ENCODE results near the gene KISS1. TPM values are rescaled to one million over a fixed set of nuclear protein-coding genes. Genes with fewer than 3 reads are reported as not detected.

KISS1 gene, protein sequence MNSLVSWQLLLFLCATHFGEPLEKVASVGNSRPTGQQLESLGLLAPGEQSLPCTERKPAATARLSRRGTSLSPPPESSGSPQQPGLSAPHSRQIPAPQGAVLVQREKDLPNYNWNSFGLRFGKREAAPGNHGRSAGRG
- not detected for polyA plus RNA-seq (2012; ENCODE audit: insufficient read length, low read depth)

GRCh38 chr1:204196068-204196795 is at the start of gene KISS1:
Gene KISS1, minus strand, starts transcription at chr1:204196491. Its CDS starts 3,615 bp downstream, at chr1:204192876.
- no peak for TF ChIP-seq FOXP2 (optimal IDR thresholded peaks at IDR 0.05; ENCODE audit: borderline replicate concordance, extremely low read depth, extremely low read length, insufficient read depth)
- TF ChIP-seq, protein P1, sequence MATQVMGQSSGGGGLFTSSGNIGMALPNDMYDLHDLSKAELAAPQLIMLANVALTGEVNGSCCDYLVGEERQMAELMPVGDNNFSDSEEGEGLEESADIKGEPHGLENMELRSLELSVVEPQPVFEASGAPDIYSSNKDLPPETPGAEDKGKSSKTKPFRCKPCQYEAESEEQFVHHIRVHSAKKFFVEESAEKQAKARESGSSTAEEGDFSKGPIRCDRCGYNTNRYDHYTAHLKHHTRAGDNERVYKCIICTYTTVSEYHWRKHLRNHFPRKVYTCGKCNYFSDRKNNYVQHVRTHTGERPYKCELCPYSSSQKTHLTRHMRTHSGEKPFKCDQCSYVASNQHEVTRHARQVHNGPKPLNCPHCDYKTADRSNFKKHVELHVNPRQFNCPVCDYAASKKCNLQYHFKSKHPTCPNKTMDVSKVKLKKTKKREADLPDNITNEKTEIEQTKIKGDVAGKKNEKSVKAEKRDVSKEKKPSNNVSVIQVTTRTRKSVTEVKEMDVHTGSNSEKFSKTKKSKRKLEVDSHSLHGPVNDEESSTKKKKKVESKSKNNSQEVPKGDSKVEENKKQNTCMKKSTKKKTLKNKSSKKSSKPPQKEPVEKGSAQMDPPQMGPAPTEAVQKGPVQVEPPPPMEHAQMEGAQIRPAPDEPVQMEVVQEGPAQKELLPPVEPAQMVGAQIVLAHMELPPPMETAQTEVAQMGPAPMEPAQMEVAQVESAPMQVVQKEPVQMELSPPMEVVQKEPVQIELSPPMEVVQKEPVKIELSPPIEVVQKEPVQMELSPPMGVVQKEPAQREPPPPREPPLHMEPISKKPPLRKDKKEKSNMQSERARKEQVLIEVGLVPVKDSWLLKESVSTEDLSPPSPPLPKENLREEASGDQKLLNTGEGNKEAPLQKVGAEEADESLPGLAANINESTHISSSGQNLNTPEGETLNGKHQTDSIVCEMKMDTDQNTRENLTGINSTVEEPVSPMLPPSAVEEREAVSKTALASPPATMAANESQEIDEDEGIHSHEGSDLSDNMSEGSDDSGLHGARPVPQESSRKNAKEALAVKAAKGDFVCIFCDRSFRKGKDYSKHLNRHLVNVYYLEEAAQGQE (IDR thresholded peaks at IDR 0.05; ENCODE audit: insufficient read depth in 1 of 2, low read depth in 2 of 2, low read length in 2 of 2) = no peak
- TF ChIP-seq POLR2AphosphoS5 (IDR thresholded peaks at IDR 0.05; ENCODE audit: low read depth, low read length) = no peak
- no peak for TF ChIP-seq TAF1 (IDR thresholded peaks at IDR 0.05; ENCODE audit: borderline replicate concordance, insufficient read depth, low read length)
- no peak for TF ChIP-seq SIN3A (IDR thresholded peaks at IDR 0.05; ENCODE audit: borderline replicate concordance, insufficient read depth, low read length)

DNA sequence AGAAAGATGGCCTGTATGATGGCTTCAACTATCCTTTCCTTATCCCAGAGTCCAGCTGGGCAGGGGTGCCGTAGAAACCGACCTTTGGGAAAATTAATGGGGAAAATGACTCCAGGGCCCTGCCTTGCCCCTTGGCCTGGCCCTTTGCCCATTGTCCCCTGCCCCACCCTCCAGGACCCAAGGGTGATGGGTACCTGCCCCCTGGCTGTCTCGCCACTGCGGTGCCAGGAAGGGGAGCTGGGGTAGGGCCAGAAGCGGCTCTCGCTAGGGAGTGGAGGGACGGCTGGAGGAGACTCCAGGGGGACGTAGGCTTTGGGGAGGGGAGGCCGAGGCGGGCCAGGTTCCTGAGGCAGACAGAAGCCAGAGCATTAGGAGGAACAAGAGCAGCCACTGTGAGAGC is 46.6 kb upstream of the KISS1 start:
- no peak for TF ChIP-seq FOXP2 (optimal IDR thresholded peaks at IDR 0.05; ENCODE audit: borderline replicate concordance, extremely low read depth, extremely low read length, insufficient read depth)
- no peak for TF ChIP-seq SIN3A (IDR thresholded peaks at IDR 0.05; ENCODE audit: borderline replicate concordance, insufficient read depth, low read length)
- TF ChIP-seq TAF1 (IDR thresholded peaks at IDR 0.05; ENCODE audit: borderline replicate concordance, insufficient read depth, low read length) = no peak
- TF ChIP-seq, protein P1 (IDR thresholded peaks at IDR 0.05; ENCODE audit: insufficient read depth in 1 of 2, low read depth in 2 of 2, low read length in 2 of 2) = no peak
- no peak for TF ChIP-seq POLR2AphosphoS5 (IDR thresholded peaks at IDR 0.05; ENCODE audit: low read depth, low read length)

DNA sequence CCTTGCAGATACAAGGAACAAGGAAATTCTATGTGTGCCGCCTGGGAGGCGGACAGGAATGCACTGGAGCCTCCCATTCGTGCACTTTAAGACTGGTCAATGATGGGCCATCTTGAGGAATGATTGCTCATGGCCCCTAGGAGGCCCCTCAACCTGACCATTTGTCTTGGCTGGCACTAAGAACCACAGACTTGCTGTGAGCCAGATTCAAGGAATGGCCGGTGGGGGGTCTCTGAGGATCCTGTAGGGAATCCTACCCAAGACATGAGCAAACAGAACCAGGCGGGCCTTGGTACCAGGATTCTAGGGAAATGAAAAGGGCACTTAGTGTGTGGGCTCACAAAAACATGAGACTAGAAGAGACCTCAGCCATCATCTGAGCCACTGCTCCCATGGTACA is 45.6 kb upstream of the KISS1 start:
- TF ChIP-seq, protein P1 (IDR thresholded peaks at IDR 0.05; ENCODE audit: insufficient read depth in 1 of 2, low read depth in 2 of 2, low read length in 2 of 2) = no peak
- TF ChIP-seq SIN3A (IDR thresholded peaks at IDR 0.05; ENCODE audit: borderline replicate concordance, insufficient read depth, low read length) = no peak
- TF ChIP-seq POLR2AphosphoS5 (IDR thresholded peaks at IDR 0.05; ENCODE audit: low read depth, low read length) = no peak
- TF ChIP-seq FOXP2 (optimal IDR thresholded peaks at IDR 0.05; ENCODE audit: borderline replicate concordance, extremely low read depth, extremely low read length, insufficient read depth) = no peak
- no peak for TF ChIP-seq TAF1 (IDR thresholded peaks at IDR 0.05; ENCODE audit: borderline replicate concordance, insufficient read depth, low read length)

DNA sequence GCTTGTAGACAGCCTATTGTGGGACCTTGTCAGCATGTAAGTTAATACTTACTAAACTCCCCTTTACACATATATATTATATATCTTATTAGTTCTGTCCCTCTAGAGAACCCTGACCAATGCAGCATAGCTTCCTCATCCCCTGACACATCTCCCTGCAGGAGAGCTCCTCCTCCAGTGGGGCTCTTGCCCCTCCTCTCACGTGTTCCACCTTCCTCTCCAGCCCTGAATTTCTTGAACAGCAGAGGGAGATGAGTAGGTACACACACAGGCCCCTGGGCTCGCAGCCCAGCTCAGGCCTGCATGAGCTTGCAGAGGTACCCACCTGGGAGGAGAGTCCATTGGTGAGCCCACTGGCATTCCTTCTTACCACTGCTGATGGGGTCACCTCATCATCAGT is 44.8 kb upstream of the KISS1 start:
- TF ChIP-seq TAF1 (IDR thresholded peaks at IDR 0.05; ENCODE audit: borderline replicate concordance, insufficient read depth, low read length) (no peak), POLR2AphosphoS5 (IDR thresholded peaks at IDR 0.05; ENCODE audit: low read depth, low read length) (no peak), SIN3A (IDR thresholded peaks at IDR 0.05; ENCODE audit: borderline replicate concordance, insufficient read depth, low read length) (no peak), FOXP2 (optimal IDR thresholded peaks at IDR 0.05; ENCODE audit: borderline replicate concordance, extremely low read depth, extremely low read length, insufficient read depth) (no peak)
- TF ChIP-seq, protein P1 (IDR thresholded peaks at IDR 0.05; ENCODE audit: insufficient read depth in 1 of 2, low read depth in 2 of 2, low read length in 2 of 2) = no peak
